Stimulated activated CD8-positive, alpha-beta memory T cell treated with anti-CD3 and anti-CD28 coated beads, Interleukin-7, amount 100 ng/mL, for 1 hour (primary cell): ENCODE results near the gene TPP1.

Experiments
- DNase-seq, 2 donors: peaks; one replicate each; pipeline ENCODE4 v3.0.0-alpha.2; 2020; ENCODE audit warnings: low read depth in 2 of 2

The TPP1 gene

GRCh38 chr11:6619004-6619745 is at the start of gene TPP1:
Gene TPP1, minus strand, starts transcription at chr11:6619422. Its CDS starts 22 bp downstream, at chr11:6619400.
- DNase-seq, result peak; percentile 82 to 83

GRCh38 chr11:6667733-6668374 is 48.6 kb upstream of the TPP1 start:
- DNase-seq, result no peak

GRCh38 chr11:6666302-6667183 is 47.3 kb upstream of the TPP1 start:
- DNase-seq, result no peak

GRCh38 chr11:6664551-6664950 is 45.3 kb upstream of the TPP1 start:
- no peak for DNase-seq

- no peak for DNase-seq
Measured at GRCh38 chr11:6663794-6664469, 44.7 kb upstream of the TPP1 start.

GRCh38 chr11:6660712-6661111 is 41.5 kb upstream of the TPP1 start:
- no peak for DNase-seq

- no peak for DNase-seq
Measured at GRCh38 chr11:6658647-6659046, 39.4 kb upstream of the TPP1 start.

- DNase-seq, result no peak
Measured at GRCh38 chr11:6657346-6657745, 38.1 kb upstream of the TPP1 start.

- DNase-seq, result no peak
Measured at GRCh38 chr11:6656936-6657335, 37.7 kb upstream of the TPP1 start.

- DNase-seq, result no peak
Measured at GRCh38 chr11:6656584-6656915, 37.3 kb upstream of the TPP1 start.

GRCh38 chr11:6655790-6656583 is 36.8 kb upstream of the TPP1 start, which contains the start of gene DCHS1:
Gene DCHS1, minus strand, starts transcription at chr11:6655809. Its CDS starts 14,196 bp downstream, at chr11:6641613.
- DNase-seq, result no peak

GRCh38 chr11:6655020-6655789 is 36.0 kb upstream of the TPP1 start:
- no peak for DNase-seq

- DNase-seq, result no peak
Measured at GRCh38 chr11:6654281-6655019, 35.2 kb upstream of the TPP1 start.

GRCh38 chr11:6653656-6654055 is 34.4 kb upstream of the TPP1 start:
- DNase-seq, result no peak

- no peak for DNase-seq
Measured at GRCh38 chr11:6653097-6653496, 33.9 kb upstream of the TPP1 start.

- DNase-seq, result no peak
Measured at GRCh38 chr11:6652182-6652581, 33.0 kb upstream of the TPP1 start.

GRCh38 chr11:6650980-6651379 is 31.8 kb upstream of the TPP1 start:
- no peak for DNase-seq

- DNase-seq, result no peak
Measured at GRCh38 chr11:6650104-6650503, 30.9 kb upstream of the TPP1 start.

GRCh38 chr11:6648501-6648900 is 29.3 kb upstream of the TPP1 start:
- DNase-seq, result no peak

GRCh38 chr11:6647836-6648235 is 28.6 kb upstream of the TPP1 start:
- no peak for DNase-seq
